HT-29 (cell line): ENCODE results near the gene CMBL. TPM values are rescaled to one million over a fixed set of nuclear protein-coding genes. Genes with fewer than 3 reads are reported as not detected.
A peak's percentile ranks its signal among the peaks of the same experiment; 100 is the strongest.
"Not testable (repeated sequence)": the region's sequence is repeated elsewhere in the genome, so short reads cannot be mapped to it uniquely, and the experiment has no call there.

Experiments used
- DNase-seq: peaks from one replicate; pipeline ENCODE4 v3.0.0-alpha.2; 2015; ENCODE audit warnings: low spot score
- total RNA-seq: library from RNA; depleted of rRNA; stranded (reverse); fragments of >200 nt; shearing (Covaris generic); gene quantifications from 2 replicates; pipeline ENCODE4 v1.2.3, GENCODE V29; 2014; rRNA removed

The CMBL gene
- total RNA-seq = 8.7 and 12.9 TPM in 2 replicates

DNA sequence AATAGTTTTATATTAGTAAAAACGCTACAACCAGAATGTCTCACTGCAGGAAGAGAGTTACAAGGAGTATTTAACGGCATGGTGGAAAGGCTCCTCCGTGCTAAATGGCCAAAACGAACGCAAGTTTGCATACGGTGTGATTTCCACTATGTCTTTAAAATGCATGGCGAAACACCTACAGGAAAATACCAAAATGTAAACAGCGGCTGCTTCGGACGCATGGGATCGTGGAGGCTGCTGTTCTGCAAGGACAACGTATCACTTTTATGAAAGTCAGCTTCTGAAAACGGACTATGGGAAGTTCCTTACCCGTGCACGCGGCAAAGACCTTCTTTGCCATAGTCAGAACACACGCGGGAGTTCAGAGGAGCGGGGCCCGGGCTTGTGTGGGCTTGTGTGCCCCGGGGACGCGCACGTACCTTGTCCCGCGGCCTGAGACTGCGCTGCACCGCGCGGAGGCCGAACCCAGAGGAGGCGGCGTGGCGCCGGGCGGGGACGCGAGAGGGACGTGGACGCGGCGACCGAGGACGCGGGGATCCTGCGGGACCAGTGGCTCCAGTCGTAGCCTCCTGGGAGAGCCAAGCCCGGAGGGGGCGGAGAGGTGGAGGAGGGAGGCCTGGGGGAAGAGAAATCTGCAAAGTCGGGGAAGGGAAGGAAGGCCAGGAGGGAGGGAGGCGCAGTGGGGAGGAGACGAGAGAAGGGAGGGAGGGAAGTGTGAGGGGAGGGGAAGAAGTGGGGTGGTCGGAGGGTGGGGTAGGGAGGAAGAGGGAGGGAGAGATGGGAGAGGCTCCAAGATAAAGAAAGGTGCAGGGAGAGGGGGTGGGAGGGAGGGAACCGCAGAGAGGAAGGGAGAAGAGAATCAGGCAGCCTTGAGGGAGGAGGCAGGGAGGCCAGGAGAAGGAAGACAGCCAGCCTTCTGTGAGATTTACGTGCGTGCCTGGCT is at the start of gene CMBL:
TSS of gene CMBL (minus strand) at position 697 of the 943 bp plus-strand sequence. CDS start 17,140 bp downstream, outside the sequence.
- peak; percentile 75 for DNase-seq

DNA sequence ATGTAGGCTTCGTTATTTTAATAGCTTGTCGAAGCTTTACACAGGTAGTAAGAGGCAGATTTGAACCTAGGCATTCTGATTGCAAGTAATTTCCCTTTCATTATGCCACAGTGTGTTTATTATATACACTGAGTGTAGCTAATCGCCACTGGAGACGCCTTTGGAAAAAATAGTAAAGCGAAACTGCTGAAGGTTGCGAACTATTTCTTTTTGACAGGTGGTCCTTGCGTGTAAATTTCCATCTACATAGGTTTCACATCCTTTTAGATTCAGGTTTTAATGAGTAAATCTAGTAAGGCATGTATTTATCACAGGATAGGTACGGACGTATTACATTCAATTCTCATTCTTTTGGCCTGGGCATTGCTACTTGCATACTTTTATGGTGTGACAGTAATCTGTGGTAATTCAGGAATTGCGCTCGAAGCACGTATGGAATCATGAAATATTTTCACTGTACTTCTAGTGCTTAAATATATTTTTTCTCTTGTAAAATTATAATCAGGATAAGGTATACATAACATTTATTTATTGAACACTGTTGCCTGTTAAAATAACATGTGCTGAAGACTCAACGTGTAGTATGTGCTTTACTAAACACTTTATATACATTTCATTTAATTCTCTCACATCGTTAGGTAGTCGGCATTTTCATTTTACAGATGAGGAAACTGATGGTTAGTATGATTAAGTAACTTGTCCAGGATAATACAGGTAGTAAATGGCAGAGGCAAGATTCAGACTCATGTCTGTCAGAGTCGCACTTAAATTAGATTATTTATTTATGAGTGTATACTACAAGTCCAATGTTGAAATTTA is 47.6 kb upstream of the CMBL start:
- peak; percentile 67 for DNase-seq

DNA sequence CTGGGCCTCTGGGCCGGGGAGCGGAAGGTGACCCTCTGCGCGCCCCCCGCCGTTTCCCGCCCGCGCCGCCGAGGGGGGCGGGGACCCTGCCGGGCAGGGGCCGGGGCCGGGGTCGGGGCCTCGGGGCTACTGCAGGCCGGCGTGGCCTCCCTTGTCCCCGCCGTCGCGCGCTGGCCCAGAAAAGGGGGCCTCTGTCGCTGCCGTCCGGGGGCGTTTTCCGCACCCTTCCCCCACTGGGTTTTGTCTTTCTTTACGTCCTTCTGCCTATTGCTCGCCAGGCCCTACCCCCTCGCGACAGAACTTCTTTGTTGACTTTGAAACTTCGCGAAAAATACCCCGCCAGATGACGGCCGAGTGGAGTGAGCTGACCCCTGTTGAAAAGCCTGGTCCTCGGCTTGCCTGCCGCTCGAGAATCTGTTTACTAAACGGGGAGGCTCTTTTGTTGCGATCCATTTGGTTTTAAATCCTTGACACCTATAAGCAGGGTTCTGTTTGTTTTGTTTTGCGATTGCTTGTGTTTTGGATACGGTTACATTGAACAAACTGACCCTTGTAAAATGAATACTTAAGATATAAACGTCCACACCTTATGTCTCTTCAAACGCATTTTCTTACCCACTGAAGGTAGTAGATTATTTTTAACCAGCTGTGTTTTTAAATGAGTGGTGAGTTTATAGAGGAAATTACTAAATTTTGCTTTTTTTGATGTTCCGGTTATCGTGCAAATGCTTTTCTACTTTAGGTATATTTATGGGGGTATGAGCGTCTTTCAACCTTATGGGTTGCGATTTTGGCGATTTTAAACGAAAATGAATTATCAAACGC is 46.6 kb upstream of the CMBL start:
- peak; percentile 70 for DNase-seq

DNA sequence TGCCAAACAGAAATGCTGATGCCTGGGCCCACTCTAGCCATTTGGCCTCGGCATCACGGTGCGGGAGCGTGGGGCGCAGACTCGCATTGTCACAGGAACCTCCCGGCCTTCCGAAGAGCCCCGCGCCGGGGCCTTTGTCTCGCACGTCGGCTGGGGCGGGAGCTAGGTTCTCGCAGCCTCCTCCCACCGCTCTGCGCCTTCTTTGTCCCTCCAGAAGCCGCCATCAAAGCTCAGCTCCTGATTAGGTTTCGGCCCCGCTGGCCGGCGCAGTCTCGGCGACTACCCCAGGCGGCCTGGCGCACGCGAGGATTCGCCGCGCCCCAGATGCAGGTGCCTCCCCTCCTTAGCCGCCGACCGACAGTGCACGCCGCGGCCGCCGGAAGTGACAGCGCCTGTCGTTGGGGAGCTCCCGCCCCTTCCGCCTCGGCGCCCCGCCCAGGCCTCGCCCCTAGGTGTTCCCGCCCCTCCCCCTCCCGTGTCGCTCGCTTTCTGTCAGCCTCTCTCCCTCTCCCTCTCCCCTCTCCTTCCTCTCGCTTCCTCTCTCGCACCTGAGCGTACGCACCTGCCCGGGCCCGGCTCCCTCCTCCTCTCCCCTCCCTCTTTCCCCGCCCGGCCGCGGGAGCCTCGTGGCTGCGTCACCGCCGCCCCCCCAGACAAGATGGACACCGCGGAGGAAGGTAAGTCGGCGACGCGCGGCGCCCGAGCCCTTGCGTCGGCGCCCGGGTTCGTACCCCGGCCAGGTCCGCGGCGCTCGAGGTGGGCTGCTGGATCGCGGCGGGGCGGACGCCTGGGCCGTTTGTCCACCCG is 45.7 kb upstream of the CMBL start, which contains the start of gene MARCHF6:
TSS of gene MARCHF6 (plus strand) at position 455 of the 807 bp plus-strand sequence. CDS start at position 659, 204 bp downstream.
- DNase-seq = peak; percentile 99

DNA sequence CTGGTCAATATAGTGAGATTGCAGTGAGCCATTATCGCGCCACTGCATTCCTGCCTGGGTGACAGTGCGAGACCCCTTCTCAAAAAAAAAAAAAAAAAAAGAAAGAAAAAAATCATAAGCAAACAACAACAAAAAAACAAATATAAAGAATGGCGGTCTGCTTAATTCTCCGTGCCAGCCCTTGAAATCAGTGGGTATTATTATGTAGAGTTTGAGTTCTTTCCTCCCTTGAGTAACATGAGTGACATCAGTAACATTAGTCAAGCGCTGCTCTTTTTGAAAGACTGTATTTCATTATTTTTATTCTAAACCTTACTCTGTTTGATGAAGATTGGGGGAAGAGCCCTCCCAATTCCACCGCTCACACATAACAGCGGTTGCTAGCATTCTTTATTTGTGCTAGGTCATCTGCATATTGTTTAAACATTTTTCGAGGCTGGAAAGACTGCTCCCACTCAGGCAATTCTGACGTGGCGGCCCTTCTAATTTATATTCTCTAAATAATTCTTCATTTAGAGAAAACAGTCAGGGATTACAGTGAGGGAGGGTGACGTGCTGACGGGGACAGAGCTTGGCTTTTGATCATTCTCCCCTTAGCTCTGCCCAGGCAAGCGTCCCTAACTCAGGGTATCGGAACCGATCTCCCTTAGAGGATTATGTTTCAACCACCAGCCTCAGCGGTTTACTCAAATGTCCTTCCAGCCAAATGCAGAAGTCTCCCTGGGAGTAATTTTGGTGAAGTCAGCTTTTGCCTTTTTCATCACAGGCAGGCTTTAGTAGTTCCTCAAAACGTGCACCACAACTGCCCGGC is 44.9 kb upstream of the CMBL start:
- DNase-seq = no peak

DNA sequence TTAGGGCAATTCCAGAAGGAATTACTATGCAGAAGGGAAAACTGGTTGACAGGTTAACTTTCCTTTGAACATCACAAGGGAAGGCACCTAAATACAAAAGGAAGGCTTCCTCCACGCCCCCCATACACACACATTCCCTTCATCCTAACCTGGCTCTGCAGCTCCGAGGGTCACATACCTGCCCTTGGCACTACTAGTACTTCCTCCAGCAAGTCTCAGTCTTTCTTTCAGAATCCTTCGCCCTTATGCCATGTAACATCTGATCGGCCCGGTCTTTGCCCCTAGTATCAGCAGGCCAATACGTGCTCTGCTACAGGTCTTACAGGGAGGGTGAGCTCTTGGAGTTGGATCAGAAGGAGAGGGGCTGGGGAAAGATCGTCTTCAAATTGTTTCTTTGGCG is 44.2 kb upstream of the CMBL start:
- DNase-seq = no peak

DNA sequence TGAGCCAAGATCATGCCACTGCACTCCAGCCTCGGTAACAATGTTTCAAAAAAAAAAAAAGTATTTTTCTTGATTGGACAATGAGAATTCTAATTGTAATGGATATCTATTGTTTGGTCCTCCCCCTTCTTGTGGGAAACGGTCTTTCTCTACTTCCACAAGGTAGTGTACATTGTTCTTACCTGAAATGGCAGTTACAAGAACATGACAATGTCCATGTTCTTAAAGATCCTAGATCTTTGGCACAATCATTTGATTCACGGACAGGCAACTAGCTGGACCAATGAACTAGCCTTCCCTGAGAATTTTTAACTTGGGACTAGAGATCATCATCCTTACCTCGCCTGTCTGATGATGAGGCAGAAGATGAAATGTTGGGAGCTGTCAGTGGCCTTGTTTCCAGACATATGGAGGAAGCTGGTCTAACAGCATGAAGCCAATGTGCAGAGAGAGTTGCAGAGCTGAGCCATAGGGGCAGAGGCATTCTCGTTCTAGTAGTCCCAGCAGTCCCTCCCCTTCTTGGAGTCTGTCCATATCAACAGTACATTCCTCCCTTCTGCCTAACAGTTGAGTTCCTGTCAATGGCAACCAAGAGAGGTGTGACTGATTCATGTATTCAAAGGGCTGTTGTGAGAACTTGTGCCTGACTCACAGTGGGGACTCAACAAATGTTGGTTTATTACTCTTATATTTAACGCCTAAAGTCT is 43.6 kb upstream of the CMBL start:
- DNase-seq = no peak

DNA sequence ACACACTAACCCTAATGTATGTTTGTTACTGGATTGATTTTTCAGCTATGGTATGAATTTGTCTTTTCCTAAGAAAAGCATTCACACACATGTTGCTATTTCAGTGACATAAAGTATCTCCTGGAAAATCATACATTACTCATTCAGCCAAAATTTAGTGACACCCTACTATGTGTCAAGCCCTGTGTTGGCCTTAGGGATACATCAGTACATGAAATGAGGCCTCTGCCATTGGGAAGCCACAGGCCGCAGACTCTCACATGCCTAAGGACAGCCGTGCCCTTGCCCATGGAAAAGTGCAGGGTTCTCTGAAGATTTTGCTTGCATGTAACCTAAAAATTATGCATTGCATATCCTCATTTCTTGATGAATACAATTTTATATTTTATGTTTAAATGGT is 40.6 kb upstream of the CMBL start:
- DNase-seq = no peak

DNA sequence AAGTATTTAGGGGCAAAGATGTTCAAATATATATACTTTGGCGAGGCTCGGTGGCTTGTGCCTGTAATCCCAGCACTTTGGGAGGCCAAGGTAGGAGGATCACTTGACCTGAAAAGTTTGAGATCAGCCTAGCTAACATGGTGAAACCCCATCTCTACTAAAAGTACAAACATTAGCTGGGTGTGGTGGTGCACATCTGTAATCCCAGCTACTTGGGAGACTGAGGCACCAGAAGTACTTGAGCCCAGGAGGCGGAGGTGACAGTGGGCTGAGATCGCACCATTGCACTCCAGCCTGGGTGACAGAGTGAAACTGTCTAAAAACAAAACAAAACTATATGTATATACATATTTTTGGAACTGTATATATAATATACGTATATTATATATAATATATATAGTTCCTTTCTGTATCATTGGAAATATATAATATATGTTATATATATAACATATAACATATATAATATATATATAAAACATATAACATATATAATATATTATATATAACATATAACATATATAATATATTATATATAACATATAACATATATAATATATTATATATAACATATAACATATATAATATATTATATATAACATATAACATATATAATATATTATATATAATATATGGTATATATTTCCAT is 36.9 kb upstream of the CMBL start:
- DNase-seq = not testable (repeated sequence)

DNA sequence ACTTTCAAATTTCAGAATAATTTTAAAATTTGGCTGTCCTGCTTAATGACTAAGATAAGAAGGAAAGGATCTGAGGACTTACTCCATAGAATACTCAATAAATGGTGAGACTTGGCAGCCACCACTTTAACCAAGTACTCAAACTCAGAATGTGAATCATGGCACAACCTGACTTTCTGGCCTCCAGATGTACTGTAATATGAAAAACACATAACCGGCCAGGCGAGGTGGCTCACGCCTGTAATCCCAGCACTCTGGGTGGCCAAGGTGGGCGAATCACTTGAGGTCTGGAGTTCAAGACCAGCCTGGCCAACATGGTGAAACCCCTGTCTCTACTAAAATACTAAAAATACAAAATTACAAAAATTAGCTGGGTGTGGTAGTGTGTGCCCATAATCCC is 35.8 kb upstream of the CMBL start:
- no peak for DNase-seq

DNA sequence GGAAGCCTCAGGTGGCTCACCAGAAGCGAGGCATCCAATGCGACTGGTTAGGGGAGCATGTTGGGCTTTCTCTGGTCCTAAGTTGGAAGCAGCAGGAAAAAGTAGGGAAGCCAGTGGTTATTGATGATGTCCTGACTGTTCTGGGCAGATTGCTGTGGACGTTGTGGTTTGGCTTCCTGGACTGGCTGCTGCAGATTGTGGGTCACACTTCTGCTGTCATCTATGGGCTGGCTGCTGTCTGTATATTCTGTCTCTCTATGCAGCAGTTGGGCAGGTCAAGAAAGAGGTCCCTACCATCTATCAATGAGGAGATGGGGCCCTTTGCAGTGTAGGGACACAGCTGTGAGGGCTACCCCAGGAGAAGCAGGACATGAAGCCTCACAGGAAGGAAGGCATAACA is 32.3 kb upstream of the CMBL start:
- no peak for DNase-seq

DNA sequence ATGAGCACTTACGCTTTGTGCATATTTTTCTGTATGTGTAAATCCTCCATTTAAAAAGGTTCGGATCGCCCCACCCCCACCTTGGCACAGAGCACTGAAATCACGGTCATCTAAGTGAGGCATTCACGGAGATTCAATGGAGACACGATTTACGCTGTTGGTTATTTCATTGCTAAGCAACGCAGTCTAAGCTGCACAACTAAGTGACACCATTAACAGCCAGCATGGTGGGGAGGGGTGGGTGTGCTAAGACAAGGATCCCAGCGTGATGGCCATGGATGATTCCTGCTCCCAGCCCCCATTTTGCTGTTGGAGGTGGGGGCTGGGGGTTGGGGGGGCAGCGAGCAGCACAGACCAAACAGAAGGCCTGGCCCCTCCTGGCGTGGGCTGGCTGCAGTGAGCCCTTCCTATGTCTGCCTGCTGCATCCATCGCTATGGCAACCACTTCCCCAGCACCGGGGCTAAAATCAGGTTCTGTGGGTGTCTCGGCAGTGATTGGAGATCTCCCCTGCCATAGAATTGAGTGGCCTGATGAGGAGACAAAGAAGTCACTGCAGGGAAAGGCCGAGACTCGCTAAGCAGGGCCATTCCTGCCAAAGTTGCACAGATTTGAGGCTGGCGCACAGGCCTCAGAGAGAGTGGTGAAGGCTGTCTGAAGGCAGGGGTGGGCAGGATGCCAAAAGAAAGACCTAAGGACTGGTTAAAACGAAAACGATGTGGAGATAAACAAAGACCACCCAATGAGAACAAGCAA is 31.5 kb upstream of the CMBL start:
- DNase-seq = no peak

DNA sequence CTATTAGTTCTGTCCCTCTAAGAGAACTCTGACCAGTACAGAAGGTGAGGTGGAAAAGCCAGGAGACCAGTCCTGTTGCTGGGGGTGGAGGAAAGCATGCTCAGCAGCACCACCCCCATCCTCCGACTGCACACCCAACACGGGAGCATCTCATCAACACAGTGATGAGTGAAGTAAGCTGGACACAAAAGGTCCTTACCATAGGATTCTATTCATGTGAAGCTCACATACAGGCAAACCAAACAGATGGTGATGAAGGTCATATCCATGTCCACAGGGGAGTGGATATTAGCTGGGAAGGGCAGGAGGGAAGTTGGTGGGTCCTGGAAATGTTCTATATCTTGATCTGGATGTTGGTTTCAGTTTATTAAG is 31.0 kb upstream of the CMBL start:
- DNase-seq = no peak

DNA sequence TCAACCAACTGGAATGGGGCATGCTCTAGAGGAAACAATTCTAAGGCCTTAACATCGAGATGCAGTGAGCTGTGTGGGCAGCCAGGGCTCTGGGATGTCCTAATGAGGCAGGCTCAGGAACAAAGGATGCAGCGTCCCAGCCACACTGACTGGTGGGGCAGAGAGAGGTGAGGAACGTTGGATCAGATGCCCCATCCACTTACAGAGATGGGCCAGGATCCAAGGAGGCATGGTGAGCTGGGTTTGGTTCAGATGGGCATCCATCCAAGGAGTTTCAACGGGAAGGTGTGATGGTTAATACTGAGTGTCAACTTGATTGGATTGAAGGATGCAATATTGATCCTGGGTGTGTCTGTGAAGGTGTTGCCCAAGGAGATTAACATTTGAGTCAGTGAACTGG is 30.3 kb upstream of the CMBL start:
- DNase-seq = no peak

DNA sequence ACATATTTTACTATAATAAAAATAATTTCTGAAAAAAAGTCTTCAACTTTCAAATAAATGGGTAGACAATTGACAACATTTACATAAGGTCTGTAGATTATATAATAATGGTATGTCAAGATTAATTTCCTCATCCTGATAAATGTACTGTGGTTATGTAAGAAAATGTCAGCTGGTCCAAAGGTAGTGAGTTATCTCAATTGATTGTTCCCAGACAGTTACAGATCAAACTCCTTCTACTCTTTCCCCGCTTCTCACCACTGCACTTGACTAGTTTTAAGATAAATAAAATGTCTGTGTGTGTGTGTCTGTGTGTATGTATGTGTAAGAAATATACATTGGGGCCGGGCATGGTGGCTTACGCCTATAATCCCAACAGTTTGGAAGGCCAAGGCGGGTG is 29.4 kb upstream of the CMBL start:
- no peak for DNase-seq

DNA sequence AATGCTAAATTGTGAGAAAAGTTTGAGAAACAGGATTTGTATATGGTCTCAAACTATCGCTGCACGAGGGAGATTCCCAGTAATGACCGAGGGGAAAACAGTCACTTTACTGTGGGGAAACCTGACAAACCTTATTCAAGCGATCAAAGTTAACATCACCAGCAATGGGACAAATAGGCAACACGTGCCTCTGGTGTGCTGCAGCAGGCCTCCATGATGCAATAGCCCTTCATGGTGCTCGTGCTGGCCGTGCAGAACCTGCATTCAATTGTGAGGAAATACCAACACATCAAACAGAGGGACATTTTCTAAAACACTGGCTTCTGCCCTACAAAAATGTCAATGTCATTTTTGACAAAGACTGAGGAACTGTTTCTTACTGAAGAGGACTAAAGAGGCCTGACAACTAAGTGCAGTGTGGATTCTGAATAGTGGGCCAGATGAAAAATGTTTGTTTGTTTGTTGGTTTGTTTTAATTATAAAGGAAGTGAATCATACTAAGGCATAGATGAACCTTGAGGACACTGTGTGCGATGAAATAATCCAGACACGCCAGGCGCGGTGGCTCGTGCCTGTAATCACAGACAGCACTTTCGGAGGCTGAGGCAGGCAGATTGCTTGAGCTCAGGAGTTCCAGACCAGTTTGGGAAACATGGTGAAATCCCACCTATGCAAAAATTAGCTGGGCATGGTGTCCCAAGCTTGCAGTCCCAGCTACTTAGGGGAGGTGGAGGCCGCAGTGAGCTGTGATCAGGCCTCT is 28.2 kb upstream of the CMBL start:
- DNase-seq = no peak

DNA sequence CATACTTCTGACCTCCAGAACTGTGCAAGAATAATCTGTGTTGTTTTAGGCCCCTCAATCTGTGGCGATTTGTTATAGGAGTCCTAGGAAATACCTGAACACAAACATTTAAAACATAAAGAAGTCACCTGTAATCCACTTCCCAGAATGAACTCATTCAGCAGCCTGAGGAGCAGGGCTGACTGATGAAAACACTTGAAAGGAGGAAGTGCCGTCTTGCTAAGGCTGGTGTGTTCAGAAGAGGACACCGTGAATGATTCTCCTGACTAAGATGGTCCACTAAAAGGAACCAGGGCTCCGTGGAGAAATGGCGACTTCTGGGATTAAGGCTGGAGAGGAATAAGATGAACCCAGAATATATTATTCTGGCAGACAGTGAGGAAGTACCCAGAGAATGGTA is 27.1 kb upstream of the CMBL start:
- DNase-seq = no peak
